SK-N-SH treated with all-trans-retinoic acid at 6 μM for 48 hours (cell line): Measurements from ENCODE around the gene AHCTF1.

ENCODE experiments used
- BACH2 ChIP-seq: fragments of 250-450 bp; sonication (Bioruptor Pico); IDR thresholded peaks from 2 replicates; pipeline ENCODE4 v1.9.0; 2021; ENCODE audit warnings: mild to moderate bottlenecking, borderline replicate concordance
- CREB5 ChIP-seq: fragments of 250-450 bp; sonication (Bioruptor Pico); IDR thresholded peaks from 2 replicates; pipeline ENCODE4 v1.5.1; 2020; ENCODE audit warnings: low read depth, mild to moderate bottlenecking, moderate library complexity
- GLIS3 ChIP-seq: fragments of 250-450 bp; sonication (Bioruptor Pico); IDR thresholded peaks from 2 replicates; pipeline ENCODE4 v1.5.0; 2020; ENCODE audit warnings: mild to moderate bottlenecking, moderate library complexity
- RARB ChIP-seq: fragments of 250-450 bp; sonication (Bioruptor Pico); IDR thresholded peaks from 2 replicates; pipeline ENCODE4 v1.8.0; 2021; ENCODE audit warnings: mild to moderate bottlenecking, moderate library complexity
- SNAI2 ChIP-seq: fragments of 250-450 bp; sonication (Bioruptor Pico); IDR thresholded peaks from 2 replicates; pipeline ENCODE4 v1.5.0; 2020; ENCODE audit warnings: mild to moderate bottlenecking, moderate library complexity
- TCF4 ChIP-seq: fragments of 250-450 bp; sonication (Bioruptor Pico); IDR thresholded peaks from 2 replicates; pipeline ENCODE4 v1.8.0; 2021; ENCODE audit warnings: mild to moderate bottlenecking, moderate library complexity, borderline replicate concordance
- ZFP30 ChIP-seq: fragments of 450-650 bp; formaldehyde crosslinking; IDR thresholded peaks from 2 replicates; pipeline ENCODE4 v1.5.0; 2022; ENCODE audit warnings: mild to moderate bottlenecking, moderate library complexity
- ZNF70 ChIP-seq: fragments of 450-650 bp; formaldehyde crosslinking; IDR thresholded peaks from 2 replicates; pipeline ENCODE4 v1.5.0; 2020; ENCODE audit warnings: mild to moderate bottlenecking, moderate library complexity
- ZNF8 ChIP-seq: fragments of 450-650 bp; formaldehyde crosslinking; IDR thresholded peaks from 2 replicates; pipeline ENCODE4 v1.5.0; 2020; ENCODE audit warnings: mild to moderate bottlenecking, moderate library complexity
- TF ChIP-seq, protein P1 (sequence below): fragments of 250-450 bp; sonication (Bioruptor Pico); IDR thresholded peaks from 2 replicates; pipeline ENCODE4 v1.8.0; 2020; ENCODE audit warnings: mild to moderate bottlenecking, moderate library complexity, borderline replicate concordance
- TF ChIP-seq, protein P2 (sequence below): fragments of 250-450 bp; sonication (Bioruptor Pico); IDR thresholded peaks from 2 replicates; pipeline ENCODE4 v1.5.0; 2020; ENCODE audit warnings: mild to moderate bottlenecking, moderate library complexity

DNA sequence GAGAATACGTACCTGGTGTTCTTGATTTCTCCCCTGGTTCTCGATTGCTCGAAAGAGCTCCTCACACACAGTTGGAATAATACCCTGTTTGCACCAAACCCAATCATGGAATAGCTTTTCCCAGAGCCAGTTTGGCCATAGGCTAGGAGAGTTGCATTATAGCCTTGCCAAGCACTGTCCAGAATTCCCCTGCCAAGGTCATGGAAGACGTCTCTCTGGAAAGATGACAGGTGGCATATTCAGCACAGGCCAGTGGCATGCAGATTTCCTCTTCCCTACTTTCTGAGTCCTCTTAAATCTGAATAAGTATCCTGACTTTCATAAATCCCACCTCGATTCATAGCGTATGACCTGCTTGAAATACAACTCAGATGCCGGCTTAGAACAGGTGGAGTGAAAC lies 111.1 kb downstream of the AHCTF1 start:
- TF ChIP-seq, protein P1, sequence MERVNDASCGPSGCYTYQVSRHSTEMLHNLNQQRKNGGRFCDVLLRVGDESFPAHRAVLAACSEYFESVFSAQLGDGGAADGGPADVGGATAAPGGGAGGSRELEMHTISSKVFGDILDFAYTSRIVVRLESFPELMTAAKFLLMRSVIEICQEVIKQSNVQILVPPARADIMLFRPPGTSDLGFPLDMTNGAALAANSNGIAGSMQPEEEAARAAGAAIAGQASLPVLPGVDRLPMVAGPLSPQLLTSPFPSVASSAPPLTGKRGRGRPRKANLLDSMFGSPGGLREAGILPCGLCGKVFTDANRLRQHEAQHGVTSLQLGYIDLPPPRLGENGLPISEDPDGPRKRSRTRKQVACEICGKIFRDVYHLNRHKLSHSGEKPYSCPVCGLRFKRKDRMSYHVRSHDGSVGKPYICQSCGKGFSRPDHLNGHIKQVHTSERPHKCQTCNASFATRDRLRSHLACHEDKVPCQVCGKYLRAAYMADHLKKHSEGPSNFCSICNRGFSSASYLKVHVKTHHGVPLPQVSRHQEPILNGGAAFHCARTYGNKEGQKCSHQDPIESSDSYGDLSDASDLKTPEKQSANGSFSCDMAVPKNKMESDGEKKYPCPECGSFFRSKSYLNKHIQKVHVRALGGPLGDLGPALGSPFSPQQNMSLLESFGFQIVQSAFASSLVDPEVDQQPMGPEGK (CRISPR knock-in tag): no peak
- no peak for TF ChIP-seq BACH2 (CRISPR knock-in tag)
- TF ChIP-seq RARB (CRISPR knock-in tag): no peak
- TF ChIP-seq ZNF8 (CRISPR knock-in tag): no peak
- TF ChIP-seq, protein P2, sequence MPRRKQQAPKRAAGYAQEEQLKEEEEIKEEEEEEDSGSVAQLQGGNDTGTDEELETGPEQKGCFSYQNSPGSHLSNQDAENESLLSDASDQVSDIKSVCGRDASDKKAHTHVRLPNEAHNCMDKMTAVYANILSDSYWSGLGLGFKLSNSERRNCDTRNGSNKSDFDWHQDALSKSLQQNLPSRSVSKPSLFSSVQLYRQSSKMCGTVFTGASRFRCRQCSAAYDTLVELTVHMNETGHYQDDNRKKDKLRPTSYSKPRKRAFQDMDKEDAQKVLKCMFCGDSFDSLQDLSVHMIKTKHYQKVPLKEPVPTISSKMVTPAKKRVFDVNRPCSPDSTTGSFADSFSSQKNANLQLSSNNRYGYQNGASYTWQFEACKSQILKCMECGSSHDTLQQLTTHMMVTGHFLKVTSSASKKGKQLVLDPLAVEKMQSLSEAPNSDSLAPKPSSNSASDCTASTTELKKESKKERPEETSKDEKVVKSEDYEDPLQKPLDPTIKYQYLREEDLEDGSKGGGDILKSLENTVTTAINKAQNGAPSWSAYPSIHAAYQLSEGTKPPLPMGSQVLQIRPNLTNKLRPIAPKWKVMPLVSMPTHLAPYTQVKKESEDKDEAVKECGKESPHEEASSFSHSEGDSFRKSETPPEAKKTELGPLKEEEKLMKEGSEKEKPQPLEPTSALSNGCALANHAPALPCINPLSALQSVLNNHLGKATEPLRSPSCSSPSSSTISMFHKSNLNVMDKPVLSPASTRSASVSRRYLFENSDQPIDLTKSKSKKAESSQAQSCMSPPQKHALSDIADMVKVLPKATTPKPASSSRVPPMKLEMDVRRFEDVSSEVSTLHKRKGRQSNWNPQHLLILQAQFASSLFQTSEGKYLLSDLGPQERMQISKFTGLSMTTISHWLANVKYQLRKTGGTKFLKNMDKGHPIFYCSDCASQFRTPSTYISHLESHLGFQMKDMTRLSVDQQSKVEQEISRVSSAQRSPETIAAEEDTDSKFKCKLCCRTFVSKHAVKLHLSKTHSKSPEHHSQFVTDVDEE (CRISPR knock-in tag): no peak
- TF ChIP-seq ZFP30 (CRISPR knock-in tag): no peak
- TF ChIP-seq TCF4: no peak
- TF ChIP-seq ZNF70 (CRISPR knock-in tag): no peak
- no peak for TF ChIP-seq CREB5 (CRISPR knock-in tag)
- no peak for TF ChIP-seq SNAI2
- TF ChIP-seq GLIS3 (CRISPR knock-in tag): no peak
